ENCODE data around the gene SRP9.
"Not testable (repeated sequence)": the region's sequence is repeated elsewhere in the genome, so short reads cannot be mapped to it uniquely, and the experiment has no call there.

The SRP9 gene

GRCh38 chr1:225813214-225813964, 35.8 kb downstream of the SRP9 start:
- peak in 1 of 51 donors; percentile 26 for DNase-seq

GRCh38 chr1:225814381-225814780, 36.8 kb downstream of the SRP9 start:
- no peak for DNase-seq

GRCh38 chr1:225815090-225815489, 37.5 kb downstream of the SRP9 start:
- not testable (repeated sequence) for DNase-seq

DNA sequence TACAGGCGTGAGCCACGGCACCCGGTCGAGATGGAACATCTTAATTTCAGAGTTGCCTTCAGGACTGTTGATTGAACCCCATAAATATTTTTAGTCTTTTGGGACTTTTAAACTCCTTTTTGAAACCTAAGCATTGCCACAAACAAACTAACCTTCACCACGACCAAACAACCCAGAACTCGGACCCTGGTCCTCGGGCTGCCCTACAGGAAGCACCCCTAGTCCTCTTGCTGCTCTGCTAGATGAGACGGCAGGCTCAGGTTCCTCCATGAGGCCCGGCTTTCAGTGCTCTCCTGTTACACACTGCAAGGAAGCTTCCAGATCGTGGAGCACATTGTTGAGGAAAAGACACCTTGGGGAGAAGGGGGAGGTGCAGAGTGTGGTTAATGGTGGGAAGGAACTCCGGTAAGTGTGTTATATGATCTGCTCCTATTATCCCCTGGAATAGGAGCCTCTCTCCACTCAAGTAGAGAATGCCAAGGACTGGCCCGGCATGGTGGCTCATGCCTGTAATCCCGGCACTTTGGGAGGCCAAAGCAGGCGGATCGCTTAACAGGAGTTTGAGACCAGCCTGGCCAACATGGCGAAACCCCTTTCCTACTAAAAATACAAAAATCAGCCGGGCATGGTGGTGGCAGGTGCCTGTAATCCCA, 38.0 kb downstream of the SRP9 start:
- no peak for DNase-seq

DNA sequence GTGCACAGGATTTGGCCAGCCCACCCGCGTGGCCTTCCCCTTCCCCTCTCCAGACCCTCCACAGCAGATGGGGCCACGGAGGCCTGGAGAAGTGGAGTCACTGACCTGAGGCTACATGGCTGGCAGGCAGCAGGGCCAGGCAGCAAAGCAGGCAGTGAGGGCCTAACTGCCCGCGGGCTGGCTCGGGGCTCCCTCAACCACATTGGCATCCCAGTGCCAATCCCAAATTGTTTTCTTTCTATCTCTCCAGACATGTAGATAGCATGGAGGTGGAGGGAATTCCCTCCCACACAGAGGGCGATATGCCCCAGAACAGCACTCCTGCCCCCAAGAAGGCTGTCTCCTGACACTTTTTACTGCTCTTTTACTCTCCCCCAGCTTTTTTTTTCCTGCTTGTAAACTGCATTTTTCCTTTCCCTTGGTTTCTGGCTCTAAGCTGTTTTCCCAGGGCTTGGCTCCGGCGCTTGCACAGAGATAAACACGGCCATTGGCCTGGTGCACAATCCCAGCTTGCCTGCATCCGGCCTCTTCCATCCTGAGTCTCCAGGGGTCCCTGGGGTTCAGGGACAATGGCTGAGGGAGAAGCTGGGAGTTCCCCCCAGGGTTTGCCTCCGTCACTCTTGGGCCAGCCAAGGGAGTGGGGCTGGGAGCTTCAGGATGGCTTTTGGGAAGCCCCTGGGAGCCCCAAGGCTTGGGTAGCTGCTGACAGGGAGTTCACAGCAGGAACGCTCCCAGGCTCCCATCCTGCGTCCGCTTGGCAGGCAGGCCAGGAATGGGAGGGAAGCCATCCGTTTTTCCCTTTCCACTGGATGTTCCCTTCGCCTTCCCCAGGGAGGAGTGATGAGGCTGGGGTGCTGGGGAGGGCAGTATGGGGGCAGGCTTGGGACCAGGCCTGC, 39.3 kb downstream of the SRP9 start:
- peak in 11 of 51 donors; percentile 26 to 73 (median 59) for DNase-seq

- DNase-seq, result peak in 46 of 51 donors; percentile 16 to 91 (median 76)
Observed at GRCh38 chr1:225817611-225818061, 40.0 kb downstream of the SRP9 start.

GRCh38 chr1:225818229-225818628, 40.6 kb downstream of the SRP9 start:
- no peak for DNase-seq

GRCh38 chr1:225819346-225820192, 41.9 kb downstream of the SRP9 start:
- no peak for DNase-seq

GRCh38 chr1:225820522-225821120, 43.0 kb downstream of the SRP9 start:
- no peak for DNase-seq

- no peak for DNase-seq
Observed at GRCh38 chr1:225822655-225823403, 45.2 kb downstream of the SRP9 start.

- DNase-seq, result no peak
Observed at GRCh38 chr1:225823811-225824261, 46.2 kb downstream of the SRP9 start.

DNA sequence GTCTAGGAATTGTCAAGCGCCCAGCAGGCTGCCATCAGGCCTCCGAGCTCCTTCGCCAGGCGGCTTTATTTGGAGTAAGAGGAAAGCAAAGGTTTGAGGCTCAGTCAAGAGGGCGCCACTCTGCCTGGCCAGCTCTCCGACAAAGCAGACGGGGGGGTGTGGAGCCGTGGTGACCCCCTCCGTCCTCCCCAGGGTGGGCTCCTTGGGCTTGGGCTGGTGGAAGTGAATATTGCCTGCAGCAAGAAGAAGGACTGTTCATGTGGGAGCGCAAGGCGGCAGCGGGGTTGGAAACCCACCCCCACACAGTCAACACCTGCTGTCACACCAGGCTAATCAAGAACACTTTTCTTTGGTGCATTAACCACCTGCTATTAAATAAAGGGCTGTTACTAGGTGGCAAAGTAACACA, 46.9 kb downstream of the SRP9 start:
- DNase-seq, result no peak

DNA sequence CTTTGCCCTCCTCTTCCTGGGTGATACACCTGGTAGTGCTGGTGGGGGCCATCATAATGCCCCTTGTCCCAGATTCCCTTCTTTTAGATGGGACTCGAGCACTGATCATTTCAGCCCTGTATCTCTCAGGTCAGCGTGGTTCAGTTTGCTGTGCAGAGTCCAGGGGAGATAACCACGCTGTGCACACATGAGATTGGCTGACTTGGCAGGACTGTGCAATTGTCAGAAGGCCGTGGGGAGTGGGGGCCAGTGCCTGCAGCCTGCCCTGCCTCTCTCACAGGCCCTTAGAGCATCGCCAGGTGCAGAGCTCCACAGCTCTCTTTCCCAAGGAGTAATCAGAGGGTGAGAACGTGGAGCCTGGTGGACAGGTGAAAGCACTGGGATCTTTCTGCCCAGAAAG, 47.5 kb downstream of the SRP9 start:
- DNase-seq, result no peak

GRCh38 chr1:225825607-225826007, 48.0 kb downstream of the SRP9 start:
- no peak for DNase-seq

GRCh38 chr1:225827076-225827475, 49.5 kb downstream of the SRP9 start:
- DNase-seq, result no peak

DNA sequence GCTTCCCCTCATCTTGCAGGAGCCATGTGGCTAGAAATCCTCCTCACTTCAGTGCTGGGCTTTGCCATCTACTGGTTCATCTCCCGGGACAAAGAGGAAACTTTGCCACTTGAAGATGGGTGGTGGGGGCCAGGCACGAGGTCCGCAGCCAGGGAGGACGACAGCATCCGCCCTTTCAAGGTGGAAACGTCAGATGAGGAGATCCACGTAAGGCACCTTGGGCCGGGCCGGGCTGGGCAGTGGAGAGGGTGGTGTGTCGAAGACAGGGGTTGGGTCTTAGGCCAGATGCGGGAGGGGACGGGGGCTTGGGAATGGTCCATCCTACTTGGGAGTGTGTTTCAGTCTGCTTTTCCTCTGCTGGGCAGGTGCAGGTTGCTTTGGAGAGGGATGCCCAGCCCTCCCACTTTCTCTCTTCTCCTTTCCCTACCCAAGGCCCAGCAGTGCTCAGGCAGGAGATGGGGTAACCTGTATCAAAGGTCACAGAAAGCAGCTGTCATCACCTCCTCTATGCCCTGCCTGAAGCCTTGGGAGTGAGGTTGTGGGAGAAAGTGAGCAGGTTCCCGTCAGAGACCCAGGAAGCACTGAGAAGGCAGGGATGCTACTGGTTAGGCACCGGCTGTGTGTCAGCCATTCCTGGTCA, 51.2 kb downstream of the SRP9 start:
- DNase-seq, result no peak

GRCh38 chr1:225830841-225831240, 53.2 kb downstream of the SRP9 start:
- DNase-seq, result no peak

DNA sequence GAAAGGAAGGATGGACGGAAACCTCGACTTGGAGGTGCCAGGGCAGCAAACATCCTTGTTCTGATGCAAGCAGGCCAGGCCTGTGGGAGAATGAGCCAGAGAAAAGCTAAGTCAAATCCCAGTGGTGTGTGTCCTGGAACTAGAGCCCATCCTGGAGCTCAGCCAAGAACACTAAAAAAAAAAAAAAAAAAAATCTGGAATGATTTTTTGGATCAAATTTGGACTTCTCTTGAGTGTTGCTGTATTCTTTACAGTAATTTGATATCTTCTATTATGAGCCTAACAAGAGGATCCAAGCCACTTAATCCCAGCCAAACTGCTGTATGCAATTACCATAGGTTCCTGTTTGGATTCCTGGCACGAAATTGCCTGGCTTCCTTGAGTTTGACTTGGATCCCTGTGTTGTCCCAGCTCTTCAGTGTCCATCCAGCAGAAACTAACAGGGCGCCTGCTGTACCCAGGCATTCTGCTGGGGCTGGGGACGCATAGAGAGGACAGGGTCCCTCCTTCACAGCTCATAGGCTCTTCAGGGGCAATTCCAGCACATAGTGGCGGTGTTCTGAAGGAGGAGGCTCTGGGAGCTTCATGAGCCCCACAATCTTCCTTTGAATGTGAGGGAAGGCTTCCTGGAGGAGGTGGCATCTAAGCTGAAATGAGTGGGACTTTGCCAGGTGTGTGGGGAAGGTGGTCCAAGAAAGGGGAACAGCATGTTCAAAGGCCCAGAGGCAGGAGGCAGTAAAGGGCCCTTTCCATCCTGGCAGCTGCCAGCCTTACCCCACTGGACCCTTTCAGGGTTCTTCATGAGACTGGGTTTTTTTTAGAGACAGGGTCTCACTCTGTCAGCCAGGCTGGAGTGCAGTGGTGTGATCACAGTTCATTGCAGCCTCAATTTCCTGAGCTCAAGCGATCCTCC, 57.0 kb downstream of the SRP9 start:
- peak in 12 of 51 donors; percentile 19 to 66 (median 44) for DNase-seq
